Endometrial microvascular endothelial cells (primary cell): ENCODE measurements around the gene ETV6. TPM values are rescaled to one million over a fixed set of nuclear protein-coding genes. Genes with fewer than 3 reads are reported as not detected.

ENCODE experiments used
- in situ Hi-C: cut with HindIII; loops from 2 replicates; pipeline ENCODE4 v1.10.0; 2017; ENCODE audit warnings: low sequenced_read_pairs, low pct_unique_long_range_greater_than_20kb; ENCODE audit errors: inconsistent ontology term
- total RNA-seq: library from RNA; depleted of rRNA; stranded (reverse); fragments of >200 nt; gene quantifications from one replicate; pipeline ENCODE4 v1.2.3, GENCODE V29; 2015; ENCODE audit errors: inconsistent ontology term

ETV6 gene
- total RNA-seq, 1 donor from 2014 or later, result 12.6 TPM

DNA sequence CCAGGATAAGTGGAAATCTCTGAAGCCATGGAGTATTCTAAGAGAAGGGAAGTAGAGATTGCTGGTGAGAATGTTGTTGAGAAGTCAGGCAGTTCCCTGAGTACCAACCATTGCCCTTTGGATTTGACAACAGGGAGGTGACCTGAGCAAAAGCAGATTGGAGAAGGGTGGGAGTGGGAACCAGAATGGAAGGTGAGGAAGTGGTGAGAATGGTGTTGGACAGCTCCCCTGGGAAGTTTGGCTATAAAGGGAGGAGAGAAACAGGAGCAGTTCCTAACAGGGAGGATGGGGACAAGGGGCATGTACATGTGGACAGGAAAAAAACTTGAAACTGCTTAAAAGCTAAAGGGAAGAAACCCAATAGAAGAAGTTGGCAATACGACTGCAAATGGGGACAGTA is 198.1 kb downstream of the ETV6 start:
- in situ Hi-C loops, result no loop called here

DNA sequence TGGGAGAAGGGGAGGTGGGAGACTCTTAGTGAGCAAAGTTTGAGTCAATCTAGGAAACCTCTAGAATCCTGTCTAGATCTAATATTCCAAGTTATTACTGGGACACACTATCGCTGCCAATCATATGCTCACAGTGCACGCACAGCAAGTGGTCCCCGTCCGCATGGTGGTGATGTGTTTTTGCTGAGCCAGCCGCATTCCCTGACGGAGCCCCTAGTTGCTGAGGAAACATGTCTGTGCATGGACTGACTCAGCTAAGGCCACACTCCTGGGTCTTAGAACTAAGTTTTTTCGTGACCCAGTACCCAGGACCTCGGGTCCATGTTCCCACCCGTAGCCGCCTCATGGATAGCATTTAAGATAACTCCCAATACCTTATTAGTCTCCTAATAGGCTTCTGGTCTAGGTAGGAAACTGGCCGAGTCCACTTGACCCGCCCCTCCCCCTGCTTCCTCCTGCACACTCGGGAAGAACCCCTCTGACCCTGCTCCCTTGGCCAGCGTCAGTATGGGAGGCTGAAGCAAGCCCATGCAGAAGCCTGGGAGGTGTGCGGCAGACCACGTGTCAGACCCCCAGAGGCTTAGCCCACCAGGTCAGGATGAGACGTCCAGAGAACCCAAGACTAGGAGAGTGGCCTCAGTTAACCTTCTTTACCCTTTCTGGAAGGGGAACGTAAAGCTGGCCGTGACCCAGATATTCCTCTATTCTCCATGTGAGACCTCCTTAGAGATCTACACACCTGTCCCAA is 200.5 kb downstream of the ETV6 start:
- in situ Hi-C loops, result no loop called here

GRCh38 chr12:11853126-11853525 is 203.7 kb downstream of the ETV6 start:
- in situ Hi-C loops, result no loop called here

GRCh38 chr12:11854011-11854499 is 204.6 kb downstream of the ETV6 start:
- in situ Hi-C loops, result no loop called here

- in situ Hi-C loops, result no loop called here
These were observed 206.5 kb downstream of the ETV6 start for GRCh38 chr12:11855983-11856374.

GRCh38 chr12:11856971-11857370 is 207.5 kb downstream of the ETV6 start:
- in situ Hi-C loops, result no loop called here

- in situ Hi-C loops, result loop anchor here (10.0 kb wide), 1 partner anchor 195 kb away; no protein-coding TSS in a partner anchor
These were observed 210.4 kb downstream of the ETV6 start for GRCh38 chr12:11859705-11860425.

GRCh38 chr12:11861155-11861863 is 211.8 kb downstream of the ETV6 start:
- in situ Hi-C loops, result loop anchor here (10.0 kb wide), 1 partner anchor 197 kb away; no protein-coding TSS in a partner anchor

DNA sequence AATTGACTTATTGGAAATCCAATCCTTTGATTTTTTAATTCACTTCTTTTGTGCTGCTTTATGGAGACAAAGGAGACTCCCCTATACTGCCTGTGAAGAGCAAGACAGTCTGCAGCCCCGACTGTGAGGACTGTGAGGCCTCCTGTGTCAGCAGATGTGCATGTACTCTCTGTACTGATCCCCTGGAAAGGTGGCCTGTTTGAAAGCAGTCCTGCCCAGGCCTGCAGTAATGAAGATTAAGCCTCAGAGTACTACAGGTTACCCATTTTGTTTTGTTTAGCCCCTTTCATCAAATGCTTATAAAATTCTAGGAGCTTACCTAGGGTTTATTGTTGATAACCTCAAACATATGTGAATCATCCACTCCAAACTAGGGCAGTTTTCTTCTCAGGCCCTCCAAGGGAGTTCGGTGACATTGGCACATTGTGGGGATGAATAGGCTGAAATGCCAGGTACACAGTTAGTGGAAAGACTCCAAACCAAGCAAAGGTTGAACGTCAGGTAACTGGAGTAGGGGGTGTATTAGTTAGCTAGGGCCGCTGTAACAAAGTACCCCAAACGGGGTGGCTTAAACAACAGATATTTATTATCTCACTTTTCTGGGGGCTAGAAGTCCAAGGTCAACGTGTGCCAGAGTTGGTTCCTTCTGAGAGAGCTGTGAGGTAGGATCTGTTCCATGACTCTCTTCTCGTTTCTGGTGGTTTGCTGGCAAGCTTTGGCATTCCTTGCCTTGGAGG is 212.6 kb downstream of the ETV6 start:
- in situ Hi-C loops, result loop anchor here (10.0 kb wide), 1 partner anchor 197 kb away; no protein-coding TSS in a partner anchor

GRCh38 chr12:11862798-11863197 is 213.3 kb downstream of the ETV6 start:
- in situ Hi-C loops, result loop anchor here (10.0 kb wide), 1 partner anchor 198 kb away; no protein-coding TSS in a partner anchor

DNA sequence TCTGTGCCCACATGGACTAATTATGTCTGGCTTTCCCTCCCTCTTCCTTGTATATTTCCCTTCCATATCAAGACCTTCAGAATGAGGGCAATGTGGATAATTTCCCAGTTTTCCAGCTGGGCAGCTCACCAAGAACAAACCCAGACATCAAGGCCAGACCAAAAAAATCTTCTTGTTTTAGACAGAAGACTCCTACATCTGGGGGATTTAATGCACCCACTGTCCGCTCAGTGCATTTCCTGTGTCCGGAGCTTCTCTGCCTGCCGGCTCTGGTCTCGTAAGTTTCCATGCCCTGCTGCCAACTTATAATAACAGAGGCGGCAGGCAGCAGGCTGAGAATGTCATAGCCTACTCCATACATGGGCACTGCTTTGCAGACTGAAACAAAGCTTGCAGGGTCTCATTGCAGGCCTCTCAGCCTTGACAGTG is 214.0 kb downstream of the ETV6 start:
- in situ Hi-C loops, result loop anchor here (10.0 kb wide), 1 partner anchor 199 kb away; no protein-coding TSS in a partner anchor

DNA sequence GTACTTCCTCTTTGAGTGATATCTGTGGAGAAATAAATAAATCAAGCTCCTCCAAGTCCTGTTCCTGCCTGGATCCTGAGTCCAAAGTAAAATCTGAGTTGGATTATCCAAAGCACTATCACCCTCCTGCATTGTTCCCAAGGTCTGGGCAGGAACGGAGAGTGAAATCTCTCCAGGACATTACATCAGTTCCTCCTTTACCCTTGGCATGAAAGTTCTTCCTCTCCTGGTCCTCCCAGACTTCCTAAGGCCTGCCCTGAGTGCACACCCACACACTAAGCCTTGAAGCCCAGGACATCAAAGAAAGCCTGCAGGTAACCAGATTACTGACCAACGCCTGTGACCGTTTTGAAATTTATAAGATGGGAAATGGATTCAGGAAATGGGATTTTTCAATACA is 214.5 kb downstream of the ETV6 start:
- in situ Hi-C loops, result loop anchor here (10.0 kb wide), 1 partner anchor 199 kb away; no protein-coding TSS in a partner anchor

DNA sequence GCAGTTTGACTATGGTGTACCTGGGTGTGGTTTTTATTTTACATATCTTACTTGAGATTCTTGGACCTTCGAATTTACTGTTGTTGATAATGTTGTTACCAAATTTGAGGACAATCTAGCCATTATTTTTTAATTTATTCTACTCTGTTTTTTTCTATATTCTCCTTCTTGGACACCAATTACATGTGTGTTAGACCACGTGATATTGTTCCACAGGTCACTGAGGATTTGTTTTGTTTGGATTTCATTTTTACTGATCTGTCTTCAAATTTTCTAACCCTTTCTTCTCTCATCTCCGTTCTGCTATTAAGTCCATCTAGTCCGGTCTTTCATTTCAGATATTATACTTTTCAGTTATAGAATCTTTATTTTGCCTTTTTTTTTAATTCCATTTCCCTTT is 216.3 kb downstream of the ETV6 start:
- in situ Hi-C loops, result loop anchor here (10.0 kb wide), 1 partner anchor 201 kb away; no protein-coding TSS in a partner anchor

GRCh38 chr12:11868027-11868426 is 218.6 kb downstream of the ETV6 start:
- in situ Hi-C loops, result loop anchor here (10.0 kb wide), 1 partner anchor 203 kb away; no protein-coding TSS in a partner anchor

GRCh38 chr12:11869406-11869805 is 219.9 kb downstream of the ETV6 start:
- in situ Hi-C loops, result loop anchor here (10.0 kb wide), 1 partner anchor 205 kb away; no protein-coding TSS in a partner anchor

DNA sequence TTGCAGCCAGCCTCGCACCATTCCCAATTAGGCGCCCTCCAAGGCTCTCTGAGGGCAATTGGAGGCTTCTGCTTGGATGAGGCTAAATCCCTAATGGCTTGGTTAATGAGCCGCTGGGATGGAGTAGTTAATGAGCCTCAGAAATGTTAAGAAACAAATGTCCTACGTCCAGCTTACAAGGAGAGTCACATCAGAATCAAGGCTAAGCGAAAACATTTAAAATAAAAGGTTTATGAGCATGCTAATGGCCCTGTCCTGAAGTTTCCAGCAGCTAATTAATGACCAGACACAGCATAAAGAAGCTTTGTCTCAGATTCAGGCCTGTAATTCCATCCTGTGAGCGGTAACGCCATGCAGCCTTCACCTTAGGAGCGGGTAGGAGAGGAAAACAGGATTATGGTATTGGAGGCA is 220.6 kb downstream of the ETV6 start:
- in situ Hi-C loops, result no loop called here

DNA sequence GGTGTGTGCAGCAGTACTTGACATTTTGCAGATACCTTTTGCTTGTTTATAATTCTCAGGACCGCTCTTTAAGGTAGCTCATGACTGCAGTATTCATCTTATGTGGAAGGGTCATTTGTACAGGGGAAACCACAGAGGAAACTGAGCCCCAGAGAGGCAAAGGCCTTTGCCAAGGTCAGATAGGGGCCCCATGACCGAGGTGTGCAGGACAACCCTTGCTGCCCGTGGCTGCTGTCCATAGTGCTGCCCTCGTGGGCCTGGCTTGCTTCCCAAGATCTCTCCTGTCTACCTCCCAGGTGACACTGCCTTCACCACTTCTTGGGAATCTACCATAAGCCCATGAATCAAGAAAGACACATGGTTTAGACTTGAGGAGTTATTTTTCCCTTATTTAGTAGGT is 222.6 kb downstream of the ETV6 start:
- in situ Hi-C loops, result no loop called here

- in situ Hi-C loops, result no loop called here
These were observed 226.0 kb downstream of the ETV6 start for GRCh38 chr12:11875414-11875935.
